PC-3 (cell line): Measurements from ENCODE around the gene BFSP1.

Source experiments
- CTCF ChIP-seq: fragments of 300-600 bp; sonication (generic); conservative IDR thresholded peaks from 2 replicates; pipeline ENCODE4 v1.5.1; 2017; ENCODE audit warnings: antibody characterized with exemption, low read depth, mild to moderate bottlenecking, low read length
- EZH2 ChIP-seq: fragments of 300-600 bp; sonication (generic); IDR thresholded peaks from one replicate; pipeline ENCODE4 v1.6.1; 2017; ENCODE audit warnings: antibody characterized with exemption, mild to moderate bottlenecking, low read length; ENCODE audit not compliant: unreplicated experiment
- EZH2phosphoT487 ChIP-seq: fragments of 300-600 bp; sonication (generic); IDR thresholded peaks from 2 replicates; pipeline ENCODE4 v1.6.1; 2018; ENCODE audit warnings: mild to moderate bottlenecking, antibody characterized with exemption, low read length, borderline replicate concordance

DNA sequence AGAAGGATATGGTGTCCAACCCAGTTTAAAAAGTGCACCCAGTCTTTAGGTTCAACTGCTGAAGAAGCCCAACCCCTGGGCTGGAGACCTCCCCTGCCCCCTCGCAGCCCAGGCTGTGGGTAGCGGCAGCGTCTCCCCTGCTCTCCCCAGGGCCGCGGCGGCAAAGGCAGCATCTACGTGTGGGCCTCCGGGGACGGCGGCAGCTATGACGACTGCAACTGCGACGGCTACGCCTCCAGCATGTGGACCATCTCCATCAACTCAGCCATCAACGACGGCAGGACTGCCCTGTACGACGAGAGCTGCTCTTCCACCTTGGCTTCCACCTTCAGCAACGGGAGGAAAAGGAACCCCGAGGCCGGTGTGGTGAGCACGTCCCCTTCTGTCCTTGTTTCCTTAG is 77.6 kb downstream of the BFSP1 start:
- TF ChIP-seq CTCF = no peak
- TF ChIP-seq EZH2phosphoT487 = no peak
- TF ChIP-seq EZH2 = no peak
